Activated CD8-positive, alpha-beta memory T cell treated with anti-CD3 and anti-CD28 coated beads, Interleukin-2, amount 50 U/mL, for 24 hours (primary cell): ENCODE results near the gene IGF2BP1.
A peak's percentile ranks its signal among the peaks of the same experiment; 100 is the strongest.
"Not testable (repeated sequence)": the region's sequence is repeated elsewhere in the genome, so short reads cannot be mapped to it uniquely, and the experiment has no call there.

Experiments used
- DNase-seq: peaks from one replicate; pipeline ENCODE4 v3.0.0-alpha.2; 2020; ENCODE audit errors: extremely low read depth

The IGF2BP1 gene

DNA sequence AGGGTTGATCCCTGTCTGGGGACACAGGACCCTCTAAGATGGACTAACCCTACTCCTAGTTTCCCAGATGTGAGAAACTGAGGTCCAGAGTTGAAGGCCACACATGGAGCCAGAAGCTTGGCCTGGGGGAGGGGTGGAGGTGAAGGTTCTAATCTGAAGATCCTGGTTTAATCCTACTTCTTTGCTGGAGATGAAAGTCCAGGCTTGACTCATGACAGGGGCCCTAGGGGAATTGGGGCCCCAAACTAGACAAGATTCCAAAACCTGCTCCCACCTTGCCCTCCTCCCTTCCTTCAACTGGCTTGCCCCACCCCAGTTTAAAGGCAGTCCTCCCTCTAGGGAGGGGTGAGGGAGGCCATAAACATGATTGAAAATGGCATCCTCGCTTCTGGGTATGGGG is 21.6 kb downstream of the IGF2BP1 start:
- no peak for DNase-seq

DNA sequence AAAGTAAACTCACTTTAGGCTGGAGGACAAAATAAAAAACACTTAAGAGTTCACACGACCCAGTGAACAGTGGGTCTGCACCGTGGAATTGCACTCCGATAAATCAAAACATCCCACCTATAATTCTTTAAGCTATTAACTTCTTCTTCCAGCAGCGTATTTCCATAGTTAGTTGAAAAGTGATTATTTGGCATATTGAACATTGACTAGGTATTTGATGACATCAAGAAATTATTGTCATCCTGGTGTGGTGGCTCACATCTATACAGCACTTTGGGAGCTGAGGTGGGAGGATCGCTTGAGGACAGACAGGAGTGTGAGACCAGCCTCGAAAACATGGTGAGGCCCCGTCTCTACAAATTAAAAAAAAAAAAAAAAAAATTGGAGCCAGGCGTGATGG is 23.4 kb downstream of the IGF2BP1 start:
- no peak for DNase-seq

DNA sequence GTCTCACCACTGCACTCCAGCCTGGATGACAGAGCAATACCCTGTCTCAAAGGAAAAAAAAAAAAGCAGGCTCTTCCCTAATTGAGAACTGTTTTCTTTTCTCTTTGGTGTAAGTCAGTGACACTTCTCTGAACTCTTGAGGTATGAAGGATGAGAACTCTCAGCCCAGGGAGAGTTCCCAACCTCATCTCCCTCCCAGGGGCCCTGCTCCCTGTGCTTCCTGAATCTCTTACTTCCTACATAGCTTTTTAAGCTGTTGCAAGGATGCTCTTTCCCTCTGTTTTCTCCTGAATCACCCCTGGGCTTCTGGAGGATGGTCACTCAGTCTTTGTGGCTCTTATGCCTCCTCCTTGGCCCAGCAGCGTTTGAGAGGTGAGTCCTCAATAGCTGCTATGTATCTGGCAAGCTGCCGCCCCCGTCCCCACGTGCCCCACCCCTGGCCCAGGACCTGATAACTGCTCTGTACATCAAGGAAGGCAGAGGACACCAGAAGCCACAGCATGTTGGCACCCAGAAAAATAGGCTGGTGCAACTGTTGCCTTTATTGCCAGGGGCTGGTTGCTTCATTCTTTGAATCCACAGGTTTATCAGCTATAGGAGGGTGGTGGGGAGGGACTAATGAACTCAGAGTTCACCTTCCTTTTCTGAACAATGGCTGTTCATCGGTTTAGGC is 24.0 kb downstream of the IGF2BP1 start:
- no peak for DNase-seq

DNA sequence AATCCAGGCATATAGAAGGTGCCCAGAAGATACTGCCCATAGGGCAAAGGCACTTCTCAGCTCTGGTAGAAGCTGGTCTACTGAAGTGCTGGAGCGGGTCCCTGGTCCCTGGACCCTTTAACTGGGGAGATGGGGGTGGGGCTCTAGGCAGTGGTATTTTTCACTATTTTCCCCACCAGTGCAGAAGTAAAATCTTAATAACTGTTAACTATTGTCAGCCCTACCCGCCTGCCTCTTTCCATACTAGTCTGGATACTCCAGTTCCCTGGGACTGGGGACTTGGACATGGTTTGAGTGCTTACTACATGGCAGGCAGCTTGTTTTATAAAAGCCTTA is 24.6 kb downstream of the IGF2BP1 start:
- DNase-seq: no peak

DNA sequence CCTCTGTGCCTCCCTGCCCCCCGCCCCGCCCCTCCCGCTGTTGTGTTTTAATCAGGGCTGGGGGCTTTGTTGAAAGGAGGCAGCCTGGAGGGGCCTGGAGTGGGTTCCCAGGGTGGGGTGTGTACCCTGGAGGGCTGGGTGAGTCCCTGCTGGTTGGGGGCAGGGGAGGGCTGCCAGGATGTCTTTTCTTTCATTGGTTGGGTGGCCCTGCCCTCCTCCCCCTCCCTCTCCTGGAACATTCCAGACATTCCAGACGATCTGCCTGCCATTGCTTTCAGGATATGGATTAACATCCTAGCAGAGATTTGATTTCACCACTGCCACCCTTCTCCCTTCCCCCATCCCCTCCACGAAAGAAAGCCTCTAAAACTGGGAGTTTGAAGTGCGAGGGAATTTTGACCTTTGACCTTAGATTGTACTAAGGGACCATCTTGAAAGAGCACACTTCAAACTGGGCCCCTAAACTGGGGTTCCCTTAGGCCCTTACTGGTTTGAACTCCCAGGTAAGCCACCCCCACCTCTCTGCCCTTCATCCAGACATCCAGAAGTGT is 25.3 kb downstream of the IGF2BP1 start:
- DNase-seq: no peak

DNA sequence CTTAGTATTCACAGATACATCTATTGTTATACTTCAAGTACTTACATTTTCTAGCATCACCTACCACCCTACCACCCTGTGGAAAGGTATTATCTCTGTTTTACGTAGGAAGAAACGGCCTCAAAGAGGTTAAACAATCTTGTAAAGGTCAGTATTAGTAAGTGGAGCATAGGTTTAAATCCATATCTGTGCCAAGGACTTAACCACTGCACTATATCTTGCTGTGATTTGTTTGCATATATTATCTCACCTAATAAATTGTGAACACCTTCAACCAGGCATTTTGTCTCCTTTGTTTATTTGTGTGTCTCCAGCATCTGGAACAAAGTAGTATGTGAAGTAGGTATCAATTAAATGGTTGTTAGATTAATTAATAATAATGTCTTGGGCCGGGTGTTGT is 27.3 kb downstream of the IGF2BP1 start:
- no peak for DNase-seq

DNA sequence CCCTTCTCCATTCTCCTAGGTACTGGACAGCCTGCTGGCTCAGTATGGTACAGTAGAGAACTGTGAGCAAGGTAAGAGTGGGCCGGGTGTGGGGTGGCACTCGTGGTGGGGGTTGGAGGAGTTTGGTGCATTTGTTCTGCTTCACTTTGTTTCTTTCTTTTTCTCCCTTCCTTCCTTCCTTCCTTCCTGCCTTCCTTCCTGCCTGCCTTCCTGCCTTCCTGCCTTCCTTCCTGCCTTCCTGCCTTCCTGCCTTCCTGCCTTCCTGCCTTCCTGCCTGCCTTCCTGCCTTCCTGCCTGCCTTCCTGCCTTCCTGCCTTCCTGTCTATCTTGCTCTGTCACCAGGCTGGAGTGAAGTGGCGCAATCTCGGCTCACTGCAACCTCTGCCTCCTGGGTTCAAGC is 29.3 kb downstream of the IGF2BP1 start:
- DNase-seq: not testable (repeated sequence)

DNA sequence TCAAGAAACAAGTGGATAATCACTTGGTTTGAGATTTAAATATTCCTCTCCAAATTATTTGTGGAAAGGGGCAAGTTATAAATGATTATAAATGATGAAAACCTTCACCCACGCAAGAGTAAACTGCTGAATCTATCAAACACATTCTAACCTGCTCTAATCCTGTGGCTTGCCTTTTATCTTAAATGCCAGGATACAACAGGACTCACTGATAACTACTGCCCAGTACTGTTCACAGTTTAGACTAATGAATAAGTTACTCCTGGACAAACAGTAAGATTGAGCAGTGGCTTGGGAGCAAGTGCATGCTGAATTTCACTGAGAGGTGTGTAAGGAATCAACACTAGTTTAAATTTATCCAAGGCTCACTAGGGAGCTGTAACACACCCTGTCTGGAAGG is 31.1 kb downstream of the IGF2BP1 start:
- no peak for DNase-seq

DNA sequence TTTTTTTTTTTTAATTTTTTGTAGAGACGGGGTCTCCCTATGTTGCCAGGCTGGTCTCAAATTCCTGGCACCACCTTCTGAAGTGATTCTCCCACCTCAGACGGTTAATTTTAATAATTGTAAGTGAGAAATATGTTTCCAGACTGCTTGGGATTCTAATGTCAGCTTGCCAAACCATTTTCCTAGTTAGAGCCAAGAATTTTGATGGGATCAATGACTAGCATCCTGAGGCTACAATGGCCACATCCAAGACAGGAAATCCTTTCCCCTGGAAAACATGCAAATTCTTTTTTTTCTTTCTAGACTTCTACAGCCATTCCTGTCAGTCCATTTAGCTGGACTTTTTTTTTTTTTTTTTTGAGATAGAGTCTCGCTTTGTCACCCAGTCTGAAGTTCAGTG is 32.6 kb downstream of the IGF2BP1 start:
- no peak for DNase-seq

DNA sequence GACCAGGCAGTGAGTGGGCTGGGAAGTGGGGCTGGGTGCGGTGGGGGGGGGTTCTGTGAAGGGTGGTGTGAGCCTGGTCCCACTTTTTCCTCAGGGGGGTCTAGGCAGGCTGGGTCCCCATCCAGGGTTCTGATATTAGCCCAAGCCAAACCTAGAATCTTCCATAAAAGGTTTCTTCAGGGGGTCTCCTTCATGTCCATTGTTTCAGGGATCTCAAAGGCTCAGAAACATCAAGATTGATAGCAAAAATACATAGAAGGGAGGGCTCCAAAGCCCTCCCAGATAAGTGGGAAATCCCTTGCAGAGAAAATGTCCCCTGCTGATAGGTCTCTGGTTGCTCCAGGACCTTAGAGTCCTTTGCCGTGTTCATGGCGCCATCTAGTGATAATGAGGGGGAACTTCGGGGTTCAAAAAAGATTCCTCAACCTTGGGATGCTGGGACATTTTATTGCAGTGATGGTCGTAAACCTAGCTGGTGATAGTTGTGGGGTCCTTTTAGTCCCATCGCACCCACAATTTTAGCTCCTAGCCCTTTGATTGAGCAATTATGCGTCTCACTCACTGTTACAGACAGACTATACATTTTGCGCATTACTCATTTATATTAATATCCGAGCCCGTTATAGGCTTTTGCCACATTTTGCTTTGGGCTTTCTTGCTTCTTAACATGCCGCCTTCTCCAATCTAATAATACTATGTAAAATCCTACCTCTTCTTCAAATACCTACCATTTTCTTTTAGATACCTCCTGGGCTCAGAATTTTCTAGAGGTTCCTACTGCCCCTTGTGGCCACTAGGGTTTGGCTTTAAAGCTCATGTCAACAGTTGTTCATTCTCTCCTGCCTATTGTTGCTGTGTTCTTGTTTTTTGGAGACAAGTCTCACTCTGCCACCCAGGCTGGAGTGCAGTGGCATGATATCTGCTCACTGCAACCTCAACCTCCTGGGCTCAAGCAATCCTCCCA is 35.1 kb downstream of the IGF2BP1 start:
- DNase-seq: peak; percentile 7

DNA sequence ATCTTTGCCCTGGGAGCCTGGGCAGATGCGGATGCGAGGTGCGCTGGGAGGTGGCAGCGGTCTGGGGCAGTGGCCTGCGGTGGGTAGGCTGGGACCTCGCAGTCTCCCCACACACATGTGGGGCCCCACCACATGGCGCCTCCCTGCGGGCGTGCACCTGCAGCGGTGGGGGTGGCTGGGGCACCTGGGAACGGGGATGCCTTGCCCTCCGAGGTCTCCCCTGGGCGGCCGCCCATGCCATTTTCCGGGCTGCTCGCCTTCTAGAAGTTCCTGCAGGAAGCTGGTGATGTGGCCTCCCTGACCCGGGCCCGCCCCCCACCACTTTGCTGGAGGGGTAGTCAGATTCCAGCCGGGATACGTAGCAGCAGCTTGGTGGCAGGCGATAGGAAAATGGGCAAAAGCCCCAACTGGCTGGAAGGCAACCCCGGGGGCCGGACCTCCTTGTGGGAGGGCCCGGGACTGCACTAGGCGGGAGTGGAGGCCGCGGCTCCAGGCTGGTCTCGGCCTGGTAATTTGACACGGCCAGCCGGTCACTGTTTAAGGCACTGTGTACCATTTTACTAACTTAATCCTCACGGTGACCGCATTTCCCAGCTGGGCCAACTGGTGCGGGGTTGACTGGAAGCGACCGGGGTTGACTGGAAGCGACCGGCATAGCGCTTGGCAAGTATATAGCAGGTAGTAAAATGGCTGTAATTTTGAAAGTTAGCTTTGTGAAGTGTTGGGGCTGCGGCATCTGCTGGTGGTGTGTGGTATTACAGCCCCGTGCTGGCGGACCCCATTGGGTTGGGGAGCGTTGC is 38.5 kb downstream of the IGF2BP1 start:
- DNase-seq: no peak

DNA sequence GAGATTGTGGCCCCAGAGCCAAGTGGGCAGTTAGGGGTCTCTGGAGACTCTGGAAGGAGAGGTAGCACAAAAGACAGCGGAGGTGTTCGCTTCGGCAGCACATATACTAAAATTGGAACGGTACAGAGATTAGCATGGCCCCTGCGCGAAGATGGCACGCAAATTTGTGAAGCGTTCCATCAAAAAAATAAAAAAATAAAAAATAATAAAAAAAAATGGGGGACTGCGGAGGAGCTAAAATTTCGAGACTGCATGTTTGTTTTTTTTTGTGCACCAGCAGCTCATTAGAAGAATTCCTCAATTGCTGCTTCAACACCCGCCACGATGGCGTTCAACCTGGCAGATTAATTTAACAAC is 39.1 kb downstream of the IGF2BP1 start:
- no peak for DNase-seq

DNA sequence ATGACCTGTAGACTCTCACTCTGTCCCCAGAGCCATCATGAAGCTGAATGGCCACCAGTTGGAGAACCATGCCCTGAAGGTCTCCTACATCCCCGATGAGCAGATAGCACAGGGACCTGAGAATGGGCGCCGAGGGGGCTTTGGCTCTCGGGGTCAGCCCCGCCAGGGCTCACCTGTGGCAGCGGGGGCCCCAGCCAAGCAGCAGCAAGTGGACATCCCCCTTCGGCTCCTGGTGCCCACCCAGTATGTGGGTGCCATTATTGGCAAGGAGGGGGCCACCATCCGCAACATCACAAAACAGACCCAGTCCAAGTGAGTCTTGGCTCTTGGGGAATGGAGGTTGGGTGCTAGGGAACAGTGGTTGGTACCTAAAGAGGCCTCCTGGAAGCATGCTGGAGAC is 41.0 kb downstream of the IGF2BP1 start:
- no peak for DNase-seq

DNA sequence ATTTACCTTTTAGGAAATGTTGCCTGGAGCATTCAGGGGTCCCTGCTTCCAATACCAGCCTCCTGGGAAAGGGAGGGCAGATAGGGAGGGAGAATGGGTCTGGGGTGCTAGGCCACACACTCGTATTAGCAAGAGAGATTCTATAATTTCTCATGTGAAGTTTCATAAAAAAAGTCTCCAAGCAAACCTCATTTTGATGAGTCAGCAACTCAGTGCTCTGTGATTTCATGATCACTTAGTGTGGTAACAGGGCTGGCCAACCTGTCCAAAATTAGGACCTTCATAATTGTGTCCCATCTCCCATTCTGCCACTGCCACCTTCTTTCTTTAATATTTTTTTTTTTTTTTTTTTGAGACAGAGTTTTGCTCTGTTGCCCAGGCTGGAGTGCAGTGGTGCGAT is 41.4 kb downstream of the IGF2BP1 start:
- no peak for DNase-seq

DNA sequence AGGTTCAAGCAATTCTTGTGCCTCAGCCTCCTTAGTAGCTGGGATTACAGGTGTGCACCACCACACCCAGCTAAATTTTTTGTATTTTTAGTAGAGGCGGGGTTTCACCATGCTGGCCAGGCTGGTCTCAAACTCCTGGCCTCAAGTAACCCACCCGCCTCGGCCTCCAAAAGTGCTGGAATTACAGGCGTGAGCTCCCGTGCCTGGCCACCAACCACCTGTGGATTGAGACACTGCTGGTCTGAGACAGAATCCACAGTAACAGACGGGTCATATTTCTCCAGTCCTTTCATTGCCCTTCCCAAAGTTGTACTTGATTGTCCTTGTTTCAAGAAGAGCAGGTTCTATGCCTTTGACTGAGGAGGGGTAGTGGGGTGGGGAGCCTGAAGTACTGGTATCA is 42.3 kb downstream of the IGF2BP1 start:
- DNase-seq: not testable (repeated sequence)

DNA sequence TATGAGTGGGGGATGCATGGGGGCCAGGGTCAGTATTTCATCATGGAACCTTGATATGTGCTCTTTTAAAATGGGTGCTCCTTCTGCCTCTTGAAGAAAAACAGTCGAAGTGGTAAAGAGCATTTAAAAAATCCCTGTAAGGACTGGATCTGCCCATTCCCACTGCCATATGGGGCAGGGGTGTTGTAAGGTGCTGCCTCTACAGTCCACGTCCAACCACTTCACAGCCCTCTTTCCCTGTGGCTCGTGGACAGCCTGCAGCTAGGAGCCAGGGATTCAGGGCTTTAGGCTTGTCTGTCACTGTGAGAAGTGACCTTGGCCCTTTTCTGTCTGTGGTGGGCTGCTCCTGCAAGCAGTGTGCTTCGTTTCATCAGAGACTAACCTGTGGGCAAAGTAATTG is 44.3 kb downstream of the IGF2BP1 start:
- DNase-seq: no peak

DNA sequence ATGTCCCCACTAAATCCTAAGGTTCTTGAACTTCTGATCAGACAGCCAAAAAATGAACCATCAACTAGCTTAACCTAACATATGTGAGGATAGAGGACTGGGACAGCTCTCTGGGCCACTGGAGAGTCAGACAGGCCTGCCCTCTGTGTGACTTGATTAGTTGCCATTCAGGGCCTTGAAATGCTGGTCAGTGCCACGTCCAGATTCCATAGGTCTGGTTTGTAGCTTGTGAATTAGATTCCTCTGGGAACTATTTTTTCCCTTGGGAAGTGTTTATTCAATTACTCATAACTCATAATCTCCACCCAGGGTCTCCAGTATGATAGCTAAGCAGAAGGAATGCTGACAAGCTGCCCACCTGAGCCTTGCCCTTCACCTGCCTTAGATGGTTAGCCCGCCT is 48.2 kb downstream of the IGF2BP1 start:
- no peak for DNase-seq

DNA sequence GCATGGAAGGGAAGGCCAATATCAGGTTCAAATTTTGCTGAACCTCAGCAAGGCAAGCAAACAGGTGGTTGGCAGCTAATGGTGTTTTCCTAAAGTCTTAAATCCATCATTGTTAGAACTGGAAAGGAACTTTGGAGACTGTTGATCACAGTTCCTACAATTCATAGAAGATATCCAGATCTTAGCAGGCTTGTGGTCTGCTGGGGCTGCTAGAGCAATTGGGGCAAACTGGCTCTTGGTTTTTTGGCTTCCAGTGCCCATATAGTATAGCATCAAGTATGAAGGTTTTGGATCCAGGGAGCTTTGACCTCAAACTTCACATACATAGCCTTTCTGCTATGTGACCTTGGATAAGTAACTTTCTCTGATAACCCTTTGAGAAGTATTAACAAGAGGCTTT is 49.7 kb downstream of the IGF2BP1 start:
- DNase-seq: no peak

DNA sequence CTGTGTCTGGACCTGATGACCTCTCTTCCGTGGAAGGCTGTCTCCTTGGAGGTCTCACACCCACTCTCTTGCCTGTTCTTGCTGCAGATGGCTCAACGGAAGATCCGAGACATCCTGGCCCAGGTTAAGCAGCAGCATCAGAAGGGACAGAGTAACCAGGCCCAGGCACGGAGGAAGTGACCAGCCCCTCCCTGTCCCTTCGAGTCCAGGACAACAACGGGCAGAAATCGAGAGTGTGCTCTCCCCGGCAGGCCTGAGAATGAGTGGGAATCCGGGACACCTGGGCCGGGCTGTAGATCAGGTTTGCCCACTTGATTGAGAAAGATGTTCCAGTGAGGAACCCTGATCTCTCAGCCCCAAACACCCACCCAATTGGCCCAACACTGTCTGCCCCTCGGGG is 52.1 kb downstream of the IGF2BP1 start:
- no peak for DNase-seq

DNA sequence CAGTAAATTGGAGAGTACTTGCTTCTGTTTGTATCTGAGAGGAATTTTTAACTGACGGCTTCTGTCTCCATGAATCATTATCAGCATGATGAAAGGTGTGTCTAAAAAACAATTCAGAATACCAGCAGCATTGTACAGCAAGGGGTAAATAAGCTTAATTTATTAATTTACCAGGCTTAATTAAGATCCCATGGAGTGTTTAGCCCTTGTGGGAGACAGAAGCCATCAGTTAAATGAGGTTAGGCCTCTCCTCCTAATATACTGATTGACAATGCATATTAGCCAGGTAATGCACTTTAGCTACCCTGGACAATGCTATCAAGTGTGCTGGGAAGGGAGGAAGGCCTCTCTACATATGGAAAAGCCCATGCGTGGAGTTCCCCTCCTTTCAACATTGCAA is 53.4 kb downstream of the IGF2BP1 start:
- DNase-seq: no peak

DNA sequence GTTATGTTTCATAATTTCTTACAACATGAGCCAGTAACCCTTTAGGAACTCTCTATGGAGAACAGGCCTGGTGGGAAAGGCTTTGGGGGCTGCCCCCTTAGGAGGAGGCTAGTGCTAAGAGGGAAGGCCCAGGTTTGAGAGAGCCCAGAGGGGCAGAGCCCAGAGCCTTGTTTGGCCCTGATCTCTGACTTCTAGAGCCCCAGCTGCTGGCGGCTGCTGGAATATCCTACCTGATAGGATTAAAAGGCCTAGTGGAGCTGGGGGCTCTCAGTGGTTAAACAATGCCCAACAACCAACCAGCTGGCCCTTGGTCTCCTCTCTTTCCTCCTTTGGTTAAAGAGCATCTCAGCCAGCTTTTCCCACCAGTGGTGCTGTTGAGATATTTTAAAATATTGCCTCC is 54.1 kb downstream of the IGF2BP1 start:
- DNase-seq: no peak

DNA sequence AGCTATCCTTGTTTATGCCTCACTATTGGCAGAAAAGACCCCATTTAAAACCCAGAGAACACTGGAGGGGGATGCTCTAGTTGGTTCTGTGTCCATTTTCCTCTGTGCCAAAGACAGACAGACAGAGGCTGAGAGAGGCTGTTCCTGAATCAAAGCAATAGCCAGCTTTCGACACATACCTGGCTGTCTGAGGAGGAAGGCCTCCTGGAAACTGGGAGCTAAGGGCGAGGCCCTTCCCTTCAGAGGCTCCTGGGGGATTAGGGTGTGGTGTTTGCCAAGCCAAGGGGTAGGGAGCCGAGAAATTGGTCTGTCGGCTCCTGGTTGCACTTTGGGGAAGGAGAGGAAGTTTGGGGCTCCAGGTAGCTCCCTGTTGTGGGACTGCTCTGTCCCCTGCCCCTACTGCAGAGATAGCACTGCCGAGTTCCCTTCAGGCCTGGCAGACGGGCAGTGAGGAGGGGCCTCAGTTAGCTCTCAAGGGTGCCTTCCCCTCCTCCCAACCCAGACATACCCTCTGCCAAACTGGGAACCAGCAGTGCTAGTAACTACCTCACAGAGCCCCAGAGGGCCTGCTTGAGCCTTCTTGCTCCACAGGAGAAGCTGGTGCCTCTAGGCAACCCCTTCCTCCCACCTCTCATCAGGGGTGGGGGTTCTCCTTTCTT is 56.1 kb downstream of the IGF2BP1 start:
- no peak for DNase-seq
